GM23248 (cell line): ENCODE measurements around the gene PLPPR2. TPM values are rescaled to one million over a fixed set of nuclear protein-coding genes. Genes with fewer than 3 reads are reported as not detected.
A peak's percentile ranks its signal among the peaks of the same experiment; 100 is the strongest.

Experiments used
- DNase-seq: peaks from one replicate; pipeline ENCODE4 v3.0.0-alpha.2; 2015
- H2AFZ ChIP-seq: fragments of 200-600 bp; sonication (generic); 2 replicates; pipeline ENCODE4 v1.6.1; 2016; ENCODE audit warnings: antibody characterized with exemption
- H3F3A ChIP-seq: fragments of 200-600 bp; sonication (generic); 2 replicates; pipeline ENCODE4 v1.6.1; 2016; ENCODE audit warnings: mild to moderate bottlenecking, antibody characterized with exemption, mixed run types; ENCODE audit not compliant: insufficient read depth
- H3K27ac ChIP-seq: fragments of 200-600 bp; sonication (generic); 2 replicates; pipeline ENCODE4 v1.5.1; 2016; ENCODE audit warnings: mild to moderate bottlenecking
- H3K27me3 ChIP-seq: fragments of 200-600 bp; sonication (generic); replicated peaks from 2 replicates; pipeline ENCODE4 v1.6.1; 2016; ENCODE audit warnings: mild to moderate bottlenecking; ENCODE audit not compliant: insufficient read depth
- H3K36me3 ChIP-seq: fragments of 200-600 bp; sonication (generic); 2 replicates; pipeline ENCODE4 v1.6.1; 2016; ENCODE audit warnings: low read depth, mild to moderate bottlenecking
- H3K4me1 ChIP-seq: fragments of 200-600 bp; sonication (generic); 2 replicates; pipeline ENCODE4 v1.6.1; 2016; ENCODE audit warnings: mild to moderate bottlenecking; ENCODE audit not compliant: insufficient read depth
- H3K4me2 ChIP-seq: fragments of 200-600 bp; sonication (generic); one replicate; pipeline ENCODE4 v1.6.1; 2016; ENCODE audit warnings: mild to moderate bottlenecking; ENCODE audit not compliant: unreplicated experiment
- H3K4me3 ChIP-seq: fragments of 200-600 bp; sonication (generic); 2 replicates; pipeline ENCODE4 v1.5.1; 2016; ENCODE audit warnings: mild to moderate bottlenecking
- H3K79me2 ChIP-seq: fragments of 200-600 bp; sonication (generic); 2 replicates; pipeline ENCODE4 v1.6.1; 2016; ENCODE audit warnings: mild to moderate bottlenecking; ENCODE audit not compliant: insufficient read depth
- H3K9ac ChIP-seq: fragments of 200-600 bp; sonication (generic); 2 replicates; pipeline ENCODE4 v1.6.1; 2016; ENCODE audit warnings: mild to moderate bottlenecking
- H3K9me2 ChIP-seq: fragments of 200-600 bp; sonication (generic); 2 replicates; pipeline ENCODE4 v1.6.1; 2016; ENCODE audit warnings: mixed run types, mild to moderate bottlenecking, moderate library complexity; ENCODE audit not compliant: insufficient read depth
- H3K9me3 ChIP-seq: fragments of 200-600 bp; sonication (generic); one replicate; pipeline ENCODE4 v1.6.1; 2017; ENCODE audit warnings: low read depth
- H4K20me1 ChIP-seq: fragments of 200-600 bp; sonication (generic); 2 replicates; pipeline ENCODE4 v1.6.0; 2016; ENCODE audit not compliant: insufficient read depth
- EZH2 ChIP-seq: fragments of 200-600 bp; sonication (generic); IDR thresholded peaks from 2 replicates; pipeline ENCODE4 v1.6.1; 2018; ENCODE audit warnings: antibody characterized with exemption, mild to moderate bottlenecking; ENCODE audit not compliant: insufficient read depth, poor library complexity, severe bottlenecking
- EZH2phosphoT487 ChIP-seq: fragments of 200-600 bp; sonication (generic); IDR thresholded peaks from 2 replicates; pipeline ENCODE4 v1.6.1; 2018; ENCODE audit warnings: antibody characterized with exemption, moderate library complexity, mild to moderate bottlenecking, low read depth; ENCODE audit not compliant: insufficient read depth
- WGBS, 2 experiments: methylation state at CpG; one replicate each; pipeline ENCODE4 v1.1.6; 2015 to 2017; ENCODE audit warnings: low lambda C conversion rate in 2 of 2, low coverage in 1 of 2; ENCODE audit errors: missing lambda C conversion rate in 2 of 2; 5-methylcytosine and 5-hydroxymethylcytosine counted together
- in situ Hi-C: fragments of 300-500 bp; cut with MboI; formaldehyde crosslinking; loops from 2 replicates; pipeline ENCODE4 v1.15.0; 2020
- polyA plus RNA-seq: library from polyadenylated mRNA; unstranded; fragments of >200 nt; fragmentation: Nextera tagmentation; extraction: Ambion mirVana; gene quantifications from 2 replicates; pipeline ENCODE4 v1.2.1, GENCODE V29; 2016
- total RNA-seq: library from RNA; depleted of rRNA; stranded (reverse); fragments of >200 nt; shearing (Covaris generic); gene quantifications from 2 replicates; pipeline ENCODE4 v1.2.3, GENCODE V29; 2014

Gene PLPPR2
- total and polyA plus RNA-seq, 2 experiments from 2014 or later: 39.7 to 52.0 TPM

DNA sequence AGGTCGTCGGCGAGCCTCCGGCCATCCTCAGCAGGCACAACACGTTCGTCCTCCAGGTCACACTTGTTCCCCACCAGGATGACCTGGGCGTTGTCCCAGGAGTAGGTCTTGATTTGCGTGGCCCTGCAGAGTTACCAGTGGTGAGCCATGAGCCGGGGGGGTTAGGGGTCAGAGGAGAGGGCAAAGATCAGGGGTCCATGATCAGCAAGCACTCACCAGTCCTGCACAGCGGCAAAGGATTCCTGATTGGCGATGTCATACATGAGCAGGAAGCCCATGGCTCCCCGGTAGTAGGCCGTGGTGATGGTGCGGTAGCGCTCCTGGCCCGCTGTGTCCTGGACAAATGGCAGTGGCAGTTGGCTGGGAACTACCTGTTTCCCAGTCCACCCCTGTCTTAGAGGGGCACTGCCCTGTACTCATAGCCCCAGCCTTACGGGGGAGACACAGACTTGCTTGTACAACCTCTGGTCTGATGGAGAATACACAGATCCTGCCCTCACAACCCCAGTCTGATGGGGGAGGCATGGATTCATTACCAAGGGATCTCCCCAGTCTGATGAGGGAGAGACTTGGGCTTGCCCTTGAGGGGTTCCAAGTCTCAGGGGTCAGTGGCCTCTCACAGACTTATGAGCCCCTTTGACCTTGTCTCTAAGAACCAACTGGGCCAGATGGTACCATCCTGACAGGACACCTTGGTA is 19.6 kb upstream of the PLPPR2 start:
- TF ChIP-seq EZH2phosphoT487 (no peak), EZH2 (no peak)
- no peak overlapping the region for H3K27ac ChIP-seq
- no peak for DNase-seq
- no peak overlapping the region for H3K9ac ChIP-seq
- H3K4me3 ChIP-seq: no peak overlapping the region
- no peaks in the 10 kb centered on the region for H3K79me2 ChIP-seq
- H3K36me3 ChIP-seq: no peaks in the 10 kb centered on the region
- 90 to 96% methylated on average over 16 to 17 of the region's 17 CpGs for WGBS, 2 experiments
- no peaks in the 10 kb centered on the region for H3F3A ChIP-seq
- no peaks in the 10 kb centered on the region for H3K27me3 ChIP-seq
- H3K9me3 ChIP-seq: no peaks in the 10 kb centered on the region
- in situ Hi-C loops: no loop called here
- H2AFZ ChIP-seq: no peak overlapping the region
- H3K4me1 ChIP-seq: 0 out of 2 replicates have a peak, but pooled peaks cover 5% of the 10 kb centered on the region
- no peaks in the 10 kb centered on the region for H4K20me1 ChIP-seq
- no peaks in the 10 kb centered on the region for H3K9me2 ChIP-seq
- H3K4me2 ChIP-seq: no peak overlapping the region

GRCh38 chr19:11337080-11337479 is 18.2 kb upstream of the PLPPR2 start:
- no peaks in the 10 kb centered on the region for H3K9me3 ChIP-seq
- in situ Hi-C loops: no loop called here
- no peaks in the 10 kb centered on the region for H3K36me3 ChIP-seq
- H3K9me2 ChIP-seq: no peaks in the 10 kb centered on the region
- WGBS, 2 experiments: 90 to 92% methylated on average over 14 of the region's 14 CpGs
- H3K4me1 ChIP-seq: 0 out of 2 replicates have a peak, but pooled peaks cover 5% of the 10 kb centered on the region
- no peak overlapping the region for H3K9ac ChIP-seq
- no peaks in the 10 kb centered on the region for H3K27me3 ChIP-seq
- no peaks in the 10 kb centered on the region for H3F3A ChIP-seq
- no peak overlapping the region for H3K4me2 ChIP-seq
- no peaks in the 10 kb centered on the region for H4K20me1 ChIP-seq
- no peak overlapping the region for H2AFZ ChIP-seq
- DNase-seq: no peak
- H3K27ac ChIP-seq: no peak overlapping the region
- no peak for TF ChIP-seq EZH2
- TF ChIP-seq EZH2phosphoT487: no peak
- H3K4me3 ChIP-seq: no peak overlapping the region
- H3K79me2 ChIP-seq: no peaks in the 10 kb centered on the region

- no peaks in the 10 kb centered on the region for H3K9me2 ChIP-seq
- no peaks in the 10 kb centered on the region for H3K27me3 ChIP-seq
- peak overlapping the region; percentile 87 for H3K4me2 ChIP-seq
- no peak overlapping the region for H3K9ac ChIP-seq
- 81 to 85% methylated on average over 7 of the region's 7 CpGs for WGBS, 2 experiments
- H4K20me1 ChIP-seq: no peaks in the 10 kb centered on the region
- H3K4me1 ChIP-seq: 0 out of 2 replicates have a peak, but pooled peaks cover 5% of the 10 kb centered on the region
- no peaks in the 10 kb centered on the region for H3K9me3 ChIP-seq
- H3F3A ChIP-seq: no peaks in the 10 kb centered on the region
- H3K27ac ChIP-seq: no peak overlapping the region
- no peaks in the 10 kb centered on the region for H3K36me3 ChIP-seq
- no peak overlapping the region for H2AFZ ChIP-seq
- no peaks in the 10 kb centered on the region for H3K79me2 ChIP-seq
- in situ Hi-C loops: no loop called here
- no peak for DNase-seq
- H3K4me3 ChIP-seq: no peak overlapping the region
- TF ChIP-seq EZH2: no peak
- no peak for TF ChIP-seq EZH2phosphoT487
Observed at GRCh38 chr19:11338121-11338520, 17.1 kb upstream of the PLPPR2 start.

DNA sequence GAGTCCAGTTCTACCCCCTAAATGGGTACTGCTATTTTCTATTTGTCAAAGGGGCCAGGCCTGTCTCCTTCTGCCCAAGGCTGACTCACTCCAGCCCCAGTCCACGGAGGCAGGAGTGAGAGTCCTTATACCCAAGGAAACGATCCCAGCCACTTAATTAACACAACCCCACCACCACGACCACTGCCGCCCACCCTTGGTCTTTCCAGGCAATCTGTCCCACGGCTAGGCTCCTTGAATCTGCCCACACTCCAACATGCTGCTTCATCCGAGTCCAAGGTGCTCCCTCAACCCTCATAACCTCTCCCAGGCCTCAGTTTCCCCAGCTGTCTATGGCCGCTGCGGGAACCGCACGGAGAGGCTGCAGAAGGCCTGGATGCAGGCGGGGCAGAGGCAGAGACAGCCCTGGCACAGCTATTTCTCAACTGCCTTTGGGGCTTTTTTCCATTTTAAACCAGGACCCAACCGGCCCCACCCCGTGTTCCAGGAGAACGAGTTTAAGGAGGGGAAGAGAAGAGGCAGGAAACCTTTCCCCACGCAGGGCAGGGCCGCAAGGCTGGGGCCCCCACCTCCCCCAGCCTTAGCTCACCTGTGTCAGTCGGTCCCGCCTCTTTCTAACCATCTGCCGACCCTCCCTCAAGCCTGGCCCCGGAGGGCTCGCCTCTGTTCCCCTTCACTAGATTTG is 16.5 kb upstream of the PLPPR2 start:
- H3K4me2 ChIP-seq: peak overlapping the region; percentile 87
- peak overlapping the region; percentile 78 for H3K4me3 ChIP-seq
- peaks cover 4% of the 10 kb centered on the region; the same call in 1 of the 2 replicates for H3F3A ChIP-seq
- peak; percentile 47 for DNase-seq
- in situ Hi-C loops: no loop called here
- H4K20me1 ChIP-seq: no peaks in the 10 kb centered on the region
- H3K9ac ChIP-seq: peak overlapping the region; percentile 68
- no peaks in the 10 kb centered on the region for H3K9me2 ChIP-seq
- H3K4me1 ChIP-seq: peaks cover 7% of the 10 kb centered on the region; the same call in 1 of the 2 replicates
- H3K36me3 ChIP-seq: no peaks in the 10 kb centered on the region
- no peaks in the 10 kb centered on the region for H3K27me3 ChIP-seq
- WGBS, 2 experiments: 20 to 26% methylated on average over 19 to 21 of the region's 21 CpGs
- H2AFZ ChIP-seq: peak overlapping the region; percentile 90
- no peaks in the 10 kb centered on the region for H3K79me2 ChIP-seq
- H3K9me3 ChIP-seq: no peaks in the 10 kb centered on the region
- no peak overlapping the region for H3K27ac ChIP-seq
- TF ChIP-seq EZH2 (no peak), EZH2phosphoT487 (no peak)
